Endothelial cell of umbilical vein (primary cell): ENCODE measurements around the gene GGACT. TPM values are rescaled to one million over a fixed set of nuclear protein-coding genes. Genes with fewer than 3 reads are reported as not detected.

Source experiments
- BruUV-seq: library from RNA; stranded (reverse); fragments of 400-500 nt; replicated peaks from 2 replicates; lab custom pipeline; 2021; lab: Mats Ljungman, UMichigan
- CTCF ChIA-PET: fragments of 300-600, 350-600 bp; sonication (Branson Sonifier 250); formaldehyde crosslinking; loops from one replicate; lab custom pipeline; 2021; ENCODE audit warnings: antibody characterized with exemption, inconsistent platforms; lab: Charles Lee
- POLR2A ChIA-PET: fragments of 300-600, 350-600 bp; sonication (Branson Sonifier 250); formaldehyde crosslinking; loops from one replicate; lab custom pipeline; 2021; ENCODE audit warnings: antibody characterized with exemption, inconsistent platforms; lab: Charles Lee
- DNase-seq: peaks from one replicate; pipeline ENCODE4 v3.0.0-alpha.2; 2011; ENCODE audit warnings: low read depth, low spot score
- FAIRE-seq: peaks from 2 replicates; lab custom pipeline; 2011; peaks lifted over from hg19 to GRCh38; lab: Jason Lieb, UNC
- H2AFZ ChIP-seq: 2 replicates; pipeline ENCODE4 v1.6.0; 2012; ENCODE audit warnings: low read depth, low read length, control low read depth, inconsistent platforms
- H3K27ac ChIP-seq: 2 replicates; pipeline ENCODE4 v1.5.1; 2011; ENCODE audit warnings: low read depth, mild to moderate bottlenecking, control low read depth, low read length, moderate library complexity; ENCODE audit not compliant: insufficient read depth
- H3K27me3 ChIP-seq, 2 experiments: 2 replicates each; pipeline versions ENCODE4 v1.6.0 to v1.6.1; 2011; ENCODE audit warnings: low read length in 2 of 2, mixed read lengths in 1 of 2; ENCODE audit not compliant: control insufficient read depth in 2 of 2, insufficient read depth in 2 of 2
- H3K36me3 ChIP-seq, 2 experiments: 2 replicates in 1 of 2; 3 replicates in 1 of 2; pipeline ENCODE4 v1.5.1; 2011; ENCODE audit warnings: low read length in 2 of 2, mild to moderate bottlenecking in 1 of 2, moderate library complexity in 1 of 2; ENCODE audit not compliant: control insufficient read depth in 2 of 2, insufficient read depth in 2 of 2; ENCODE audit errors: extremely low read depth in 1 of 2
- H3K4me1 ChIP-seq: 3 replicates; pipeline ENCODE4 v1.5.1; 2011; ENCODE audit warnings: mild to moderate bottlenecking, low read length; ENCODE audit not compliant: control insufficient read depth, insufficient read depth; ENCODE audit errors: extremely low read depth
- H3K4me2 ChIP-seq: 2 replicates; pipeline ENCODE4 v1.6.1; 2011; ENCODE audit warnings: low read length, control low read depth, mixed read lengths; ENCODE audit not compliant: insufficient read depth
- H3K4me3 ChIP-seq, 3 experiments: fragments of 200-600 bp in 1 of 3; sonication (generic), shearing (Covaris generic) in 1 of 3; replicated peaks in 1 of 3; 2 replicates each; pipeline ENCODE4 v1.5.1; 2011 to 2016; ENCODE audit warnings: control low read depth in 3 of 3, low read length in 3 of 3, mild to moderate bottlenecking in 2 of 3, inconsistent platforms in 1 of 3, low read depth in 1 of 3, moderate library complexity in 1 of 3; ENCODE audit not compliant: insufficient read depth in 1 of 3
- H3K79me2 ChIP-seq: 2 replicates; pipeline ENCODE4 v1.6.0; 2012; ENCODE audit warnings: low read length, inconsistent platforms; ENCODE audit not compliant: control insufficient read depth, insufficient read depth
- H3K9ac ChIP-seq: replicated peaks from 2 replicates; pipeline ENCODE3; 2011; ENCODE audit warnings: low read length, control low read depth; ENCODE audit not compliant: insufficient read depth; ENCODE audit errors: extremely low read depth
- H3K9me1 ChIP-seq: replicated peaks from 3 replicates; pipeline ENCODE4 v1.6.0; 2011; ENCODE audit warnings: mild to moderate bottlenecking, low read length; ENCODE audit not compliant: control insufficient read depth, insufficient read depth; ENCODE audit errors: extremely low read depth
- H3K9me3 ChIP-seq: replicated peaks from 2 replicates; pipeline ENCODE4 v1.5.1; 2012; ENCODE audit warnings: low read length, inconsistent platforms; ENCODE audit not compliant: control insufficient read depth, insufficient read depth
- H4K20me1 ChIP-seq: replicated peaks from 2 replicates; pipeline ENCODE3; 2011; ENCODE audit warnings: mild to moderate bottlenecking, low read length; ENCODE audit not compliant: control insufficient read depth, insufficient read depth; ENCODE audit errors: extremely low read depth
- CTCF ChIP-seq, 2 donors: IDR thresholded peaks; 1 replicate in 1 of 2; 2 replicates in 1 of 2; pipeline ENCODE4 v1.5.1; 2011; ENCODE audit warnings: low read length in 2 of 2, mild to moderate bottlenecking in 2 of 2, moderate library complexity in 2 of 2, control low read depth in 1 of 2, inconsistent platforms in 1 of 2, low read depth in 1 of 2; ENCODE audit not compliant: insufficient read depth in 1 of 2; ENCODE audit errors: extremely low read depth in 1 of 2
- EZH2 ChIP-seq: IDR thresholded peaks from 2 replicates; pipeline ENCODE4 v1.6.1; 2012; ENCODE audit warnings: borderline replicate concordance, low read depth, mild to moderate bottlenecking, moderate library complexity, low read length, inconsistent platforms; ENCODE audit not compliant: severe bottlenecking
- FOS ChIP-seq: IDR thresholded peaks from 2 replicates; pipeline ENCODE4 v1.6.1; 2011; ENCODE audit warnings: mild to moderate bottlenecking, low read length, moderate library complexity, borderline replicate concordance; ENCODE audit not compliant: insufficient read depth
- GATA2 ChIP-seq: IDR thresholded peaks from 2 replicates; pipeline ENCODE4 v1.7.0; 2011; ENCODE audit warnings: low read depth, mild to moderate bottlenecking, moderate library complexity, mixed read lengths, low read length; ENCODE audit not compliant: insufficient read length, insufficient read depth
- JUN ChIP-seq: IDR thresholded peaks from 2 replicates; pipeline ENCODE4 v1.6.1; 2011; ENCODE audit warnings: borderline replicate concordance, low read depth; ENCODE audit not compliant: insufficient read length, insufficient read depth
- MAX ChIP-seq: IDR thresholded peaks from 2 replicates; pipeline ENCODE4 v1.6.1; 2011; ENCODE audit not compliant: insufficient read depth, insufficient read length
- MYC ChIP-seq: IDR thresholded peaks from one replicate; pipeline ENCODE4 v1.6.1; 2011; ENCODE audit warnings: mild to moderate bottlenecking, low read depth, low read length
- POLR2A ChIP-seq: IDR thresholded peaks from 2 replicates; pipeline ENCODE4 v1.6.1; 2012; ENCODE audit warnings: low read depth, mild to moderate bottlenecking, control low read depth, low read length
- POLR2AphosphoS5 ChIP-seq: IDR thresholded peaks from 2 replicates; pipeline ENCODE4 v1.6.1; 2012; ENCODE audit warnings: low read depth, mild to moderate bottlenecking, control low read depth, low read length, moderate library complexity; ENCODE audit not compliant: insufficient read depth
- dilution Hi-C: fragments of 300-500 bp; cut with MboI; formaldehyde crosslinking; loops from one replicate; pipeline ENCODE4 v1.15.0; 2019; ENCODE audit warnings: low sequenced_read_pairs; ENCODE audit not compliant: extremely low pct_ligation_motif_present
- intact Hi-C: fragments of 100-400 bp; cut with micrococcal nuclease; formaldehyde crosslinking; loops from one replicate; pipeline ENCODE4 v1.10.0; 2022
- polyA plus RNA-seq, 4 experiments: library from polyadenylated mRNA; depleted of rRNA in 3 of 4; stranded (reverse) in 3 of 4; unstranded in 1 of 4; fragments of >200 nt; gene quantifications; 2 replicates each; pipeline versions ENCODE4 v1.2.1 to v1.2.3, GENCODE V29; 2011 to 2012; ENCODE audit warnings: missing spikeins in 1 of 4
- total RNA-seq: library from RNA; stranded (reverse); gene quantifications from 2 replicates; pipeline ENCODE4 v1.2.3, GENCODE V29; 2021

Gene GGACT
- total and polyA plus RNA-seq, 2 donors (not counting 3 experiments of a cell fraction or from before 2014, with no cell fraction given) = 2.5 to 6.5 TPM

GRCh38 chr13:100528353-100528752, 60.2 kb downstream of the GGACT start:
- no peaks in the 10 kb centered on the region for H4K20me1 ChIP-seq
- no peaks in the 10 kb centered on the region for H3K4me1 ChIP-seq
- BruUV-seq = no TSS peak
- peaks cover 0 to 4% of the 10 kb centered on the region in 2 experiments for H3K36me3 ChIP-seq
- ChIA-PET CTCF (no interaction called here), POLR2A (no interaction called here)
- H3K27ac ChIP-seq = no peak overlapping the region
- no peaks in the 10 kb centered on the region for H3K9me1 ChIP-seq
- no peak overlapping the region for H3K4me3 ChIP-seq
- no peaks in the 10 kb centered on the region for H3K79me2 ChIP-seq
- H3K4me2 ChIP-seq = no peak overlapping the region
- DNase-seq (no peak), FAIRE-seq (no peak)
- H3K9ac ChIP-seq = no peak overlapping the region
- no peaks in the 10 kb centered on the region for H3K9me3 ChIP-seq
- no peaks in the 10 kb centered on the region for H3K27me3 ChIP-seq
- intact Hi-C loops (no loop called here), dilution Hi-C loops (no loop called here)
- TF ChIP-seq MYC = no peak
- no peak for TF ChIP-seq JUN
- TF ChIP-seq POLR2AphosphoS5 = no peak
- no peak for TF ChIP-seq FOS
- TF ChIP-seq GATA2 = no peak
- no peak for TF ChIP-seq EZH2
- no peak for TF ChIP-seq POLR2A
- TF ChIP-seq MAX = no peak
- H2AFZ ChIP-seq = no peak overlapping the region

GRCh38 chr13:100527644-100528043, 60.9 kb downstream of the GGACT start:
- no peak for TF ChIP-seq POLR2AphosphoS5
- TF ChIP-seq MYC = no peak
- TF ChIP-seq EZH2 = no peak
- TF ChIP-seq FOS = no peak
- TF ChIP-seq POLR2A = no peak
- no peak for TF ChIP-seq JUN
- no peak for TF ChIP-seq GATA2
- no peak for TF ChIP-seq CTCF (IDR thresholded peaks at IDR 0.05; ENCODE audit: extremely low read depth in 1 of 2, insufficient read depth in 1 of 2, low read depth in 1 of 2, low read length in 2 of 2)
- no peak for TF ChIP-seq MAX
- Histone ChIP-seq H3K79me2 (no peaks in the 10 kb centered on the region), H3K36me3 (peaks cover 0 to 4% of the 10 kb centered on the region in 2 experiments), H2AFZ (no peak overlapping the region), H4K20me1 (no peaks in the 10 kb centered on the region), H3K9ac (no peak overlapping the region), H3K27me3 (no peaks in the 10 kb centered on the region), H3K4me3 (no peak overlapping the region), H3K9me1 (no peaks in the 10 kb centered on the region), H3K9me3 (no peaks in the 10 kb centered on the region), H3K4me2 (no peak overlapping the region), H3K27ac (no peak overlapping the region), H3K4me1 (no peaks in the 10 kb centered on the region)
- ChIA-PET POLR2A (no interaction called here), CTCF (interaction anchor here (1.6 kb wide), 1 partner anchor 292 kb away, joined by 6 read pairs; no protein-coding TSS in a partner anchor)
- no peak for DNase-seq
- FAIRE-seq = no peak
- intact Hi-C loops (no loop called here), dilution Hi-C loops (no loop called here)
- no TSS peak for BruUV-seq
